C4-2B (cell line): ENCODE measurements around the gene PDE4D.
"Not testable (repeated sequence)": the region's sequence is repeated elsewhere in the genome, so short reads cannot be mapped to it uniquely, and the experiment has no call there.

ENCODE experiments used
- H3K27ac ChIP-seq: fragments of 450-650 bp; 2 replicates; pipeline ENCODE4 v1.5.1; 2017
- CTCF ChIP-seq: fragments of 450-650 bp; conservative IDR thresholded peaks from 2 replicates; pipeline ENCODE4 v1.5.1; 2017; ENCODE audit warnings: mild to moderate bottlenecking
- ZFX ChIP-seq: fragments of 450-650 bp; IDR thresholded peaks from 2 replicates; pipeline ENCODE4 v1.6.1; 2017

Gene PDE4D

GRCh38 chr5:59065554-59065953 lies 828.0 kb downstream of the PDE4D start:
- H3K27ac ChIP-seq, result no peak overlapping the region
- no peak for TF ChIP-seq ZFX
- TF ChIP-seq CTCF, result no peak

GRCh38 chr5:59064293-59064692 lies 829.2 kb downstream of the PDE4D start:
- no peak overlapping the region for H3K27ac ChIP-seq
- TF ChIP-seq ZFX, result no peak
- no peak for TF ChIP-seq CTCF

GRCh38 chr5:59062986-59063683 lies 830.4 kb downstream of the PDE4D start:
- no peak overlapping the region for H3K27ac ChIP-seq
- TF ChIP-seq ZFX (no peak), CTCF (no peak)

GRCh38 chr5:59061377-59061776 lies 832.1 kb downstream of the PDE4D start:
- H3K27ac ChIP-seq, result no peak overlapping the region
- TF ChIP-seq CTCF, result no peak
- no peak for TF ChIP-seq ZFX

- H3K27ac ChIP-seq, result no peak overlapping the region
- TF ChIP-seq ZFX (no peak), CTCF (no peak)
Observed at GRCh38 chr5:59058969-59059687, 834.4 kb downstream of the PDE4D start.

- no peak overlapping the region for H3K27ac ChIP-seq
- TF ChIP-seq ZFX, result no peak
- no peak for TF ChIP-seq CTCF
Observed at GRCh38 chr5:59058237-59058636, 835.3 kb downstream of the PDE4D start.

- not testable (repeated sequence) for H3K27ac ChIP-seq
Observed at GRCh38 chr5:59056599-59056998, 836.9 kb downstream of the PDE4D start.
